Hepatocyte (in vitro differentiated cells): ENCODE data around the gene MACROD2.

Experiments
- EZH2 ChIP-seq: fragments of 200-600 bp; sonication (generic); IDR thresholded peaks from 2 replicates; pipeline ENCODE4 v1.6.1; 2016; ENCODE audit warnings: antibody characterized with exemption, mild to moderate bottlenecking, borderline replicate concordance
- TF ChIP-seq, protein P1 (sequence below): fragments of 200-600 bp; sonication (generic); IDR thresholded peaks from 2 replicates; pipeline ENCODE4 v1.5.1; 2016; ENCODE audit warnings: antibody characterized with exemption, mild to moderate bottlenecking; ENCODE audit not compliant: poor library complexity

GRCh38 chr20:16013631-16014030 is 2018.3 kb downstream of the MACROD2 start:
- TF ChIP-seq, protein P1, sequence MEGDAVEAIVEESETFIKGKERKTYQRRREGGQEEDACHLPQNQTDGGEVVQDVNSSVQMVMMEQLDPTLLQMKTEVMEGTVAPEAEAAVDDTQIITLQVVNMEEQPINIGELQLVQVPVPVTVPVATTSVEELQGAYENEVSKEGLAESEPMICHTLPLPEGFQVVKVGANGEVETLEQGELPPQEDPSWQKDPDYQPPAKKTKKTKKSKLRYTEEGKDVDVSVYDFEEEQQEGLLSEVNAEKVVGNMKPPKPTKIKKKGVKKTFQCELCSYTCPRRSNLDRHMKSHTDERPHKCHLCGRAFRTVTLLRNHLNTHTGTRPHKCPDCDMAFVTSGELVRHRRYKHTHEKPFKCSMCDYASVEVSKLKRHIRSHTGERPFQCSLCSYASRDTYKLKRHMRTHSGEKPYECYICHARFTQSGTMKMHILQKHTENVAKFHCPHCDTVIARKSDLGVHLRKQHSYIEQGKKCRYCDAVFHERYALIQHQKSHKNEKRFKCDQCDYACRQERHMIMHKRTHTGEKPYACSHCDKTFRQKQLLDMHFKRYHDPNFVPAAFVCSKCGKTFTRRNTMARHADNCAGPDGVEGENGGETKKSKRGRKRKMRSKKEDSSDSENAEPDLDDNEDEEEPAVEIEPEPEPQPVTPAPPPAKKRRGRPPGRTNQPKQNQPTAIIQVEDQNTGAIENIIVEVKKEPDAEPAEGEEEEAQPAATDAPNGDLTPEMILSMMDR = no peak
- TF ChIP-seq EZH2 = no peak
